ENCODE measurements around the gene SERPING1.

Gene SERPING1

DNA sequence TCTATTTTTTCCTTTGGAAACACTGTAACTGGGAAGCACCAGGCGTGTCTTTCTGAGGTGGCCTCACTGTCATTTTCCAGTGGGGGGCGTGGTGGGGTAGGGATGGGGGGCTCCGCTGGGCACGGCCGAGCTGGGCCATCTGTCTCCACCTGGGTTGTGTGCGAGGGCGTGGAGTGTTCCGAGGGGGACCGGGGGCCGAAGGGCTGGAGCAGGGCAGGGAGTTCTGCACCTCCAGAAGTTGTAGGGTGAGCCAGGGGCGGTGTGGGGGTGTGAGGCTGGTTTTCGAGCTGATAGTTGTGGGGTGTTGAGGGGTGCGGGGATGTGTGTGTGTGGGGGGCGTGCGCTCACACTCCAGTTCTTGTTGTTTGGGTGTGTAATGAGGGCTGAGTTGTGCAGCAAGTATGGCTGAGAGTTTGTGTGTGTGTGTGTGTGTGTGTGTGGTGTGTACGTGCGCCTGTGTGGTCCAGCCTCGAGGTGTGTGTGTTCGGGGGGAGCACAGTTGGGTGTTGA, 41.4 kb downstream of the SERPING1 start:
- in situ Hi-C loops (cut with MboI; ENCODE audit: low sequenced_read_pairs, unreplicated experiment): no loop called here
- TF ChIP-seq, protein P1, sequence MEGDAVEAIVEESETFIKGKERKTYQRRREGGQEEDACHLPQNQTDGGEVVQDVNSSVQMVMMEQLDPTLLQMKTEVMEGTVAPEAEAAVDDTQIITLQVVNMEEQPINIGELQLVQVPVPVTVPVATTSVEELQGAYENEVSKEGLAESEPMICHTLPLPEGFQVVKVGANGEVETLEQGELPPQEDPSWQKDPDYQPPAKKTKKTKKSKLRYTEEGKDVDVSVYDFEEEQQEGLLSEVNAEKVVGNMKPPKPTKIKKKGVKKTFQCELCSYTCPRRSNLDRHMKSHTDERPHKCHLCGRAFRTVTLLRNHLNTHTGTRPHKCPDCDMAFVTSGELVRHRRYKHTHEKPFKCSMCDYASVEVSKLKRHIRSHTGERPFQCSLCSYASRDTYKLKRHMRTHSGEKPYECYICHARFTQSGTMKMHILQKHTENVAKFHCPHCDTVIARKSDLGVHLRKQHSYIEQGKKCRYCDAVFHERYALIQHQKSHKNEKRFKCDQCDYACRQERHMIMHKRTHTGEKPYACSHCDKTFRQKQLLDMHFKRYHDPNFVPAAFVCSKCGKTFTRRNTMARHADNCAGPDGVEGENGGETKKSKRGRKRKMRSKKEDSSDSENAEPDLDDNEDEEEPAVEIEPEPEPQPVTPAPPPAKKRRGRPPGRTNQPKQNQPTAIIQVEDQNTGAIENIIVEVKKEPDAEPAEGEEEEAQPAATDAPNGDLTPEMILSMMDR (IDR thresholded peaks at IDR 0.05; ENCODE audit: borderline replicate concordance, control extremely low read depth, extremely low read depth, insufficient read depth, missing control alignments): no peak
- peak; percentile 58 for DNase-seq (ENCODE audit: low spot score)

DNA sequence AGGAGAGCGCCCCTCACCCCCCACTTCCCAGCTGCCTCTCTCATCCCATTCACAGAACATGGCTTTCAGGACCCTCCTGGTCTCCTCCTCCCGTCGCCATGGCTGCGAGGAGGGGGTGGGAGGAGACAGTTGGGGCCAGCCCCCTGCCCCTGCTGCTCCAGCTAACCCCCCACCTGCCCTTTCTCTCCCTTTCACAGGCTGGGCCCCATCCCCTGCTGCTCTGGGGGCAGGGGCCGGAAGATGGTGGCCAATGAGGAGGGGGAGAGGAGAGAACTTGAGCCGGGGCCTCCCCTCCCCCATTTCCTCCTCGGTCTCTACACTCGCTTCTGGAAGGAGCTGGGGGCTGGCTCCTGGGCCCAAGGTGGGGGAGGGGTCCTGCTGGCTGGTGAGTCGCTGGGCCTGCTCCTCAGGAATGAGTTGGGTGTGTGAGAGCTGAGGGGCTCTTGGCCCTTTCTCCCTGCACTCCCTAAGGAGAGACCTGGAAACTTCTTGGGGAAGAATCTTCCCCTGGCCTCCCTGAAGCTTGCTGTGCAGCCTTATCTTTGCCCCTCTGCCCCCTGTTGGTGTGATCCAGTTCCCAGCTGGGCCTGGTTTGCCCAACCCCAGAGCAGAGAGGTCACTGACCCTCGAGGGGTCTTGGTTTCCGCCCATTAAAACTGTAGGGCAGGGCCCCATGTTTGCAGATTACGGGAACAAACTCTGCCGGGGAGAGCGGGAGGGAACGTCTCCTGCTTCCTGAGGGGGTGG, 42.0 kb downstream of the SERPING1 start:
- DNase-seq (ENCODE audit: low spot score): no peak
- TF ChIP-seq, protein P1 (IDR thresholded peaks at IDR 0.05; ENCODE audit: borderline replicate concordance, control extremely low read depth, extremely low read depth, insufficient read depth, missing control alignments): no peak
- in situ Hi-C loops (cut with MboI; ENCODE audit: low sequenced_read_pairs, unreplicated experiment): loop anchor here (5.0 to 10.0 kb wide), 2 partner anchors 72 to 145 kb away; partner anchors contain the start of gene UBE2L6

DNA sequence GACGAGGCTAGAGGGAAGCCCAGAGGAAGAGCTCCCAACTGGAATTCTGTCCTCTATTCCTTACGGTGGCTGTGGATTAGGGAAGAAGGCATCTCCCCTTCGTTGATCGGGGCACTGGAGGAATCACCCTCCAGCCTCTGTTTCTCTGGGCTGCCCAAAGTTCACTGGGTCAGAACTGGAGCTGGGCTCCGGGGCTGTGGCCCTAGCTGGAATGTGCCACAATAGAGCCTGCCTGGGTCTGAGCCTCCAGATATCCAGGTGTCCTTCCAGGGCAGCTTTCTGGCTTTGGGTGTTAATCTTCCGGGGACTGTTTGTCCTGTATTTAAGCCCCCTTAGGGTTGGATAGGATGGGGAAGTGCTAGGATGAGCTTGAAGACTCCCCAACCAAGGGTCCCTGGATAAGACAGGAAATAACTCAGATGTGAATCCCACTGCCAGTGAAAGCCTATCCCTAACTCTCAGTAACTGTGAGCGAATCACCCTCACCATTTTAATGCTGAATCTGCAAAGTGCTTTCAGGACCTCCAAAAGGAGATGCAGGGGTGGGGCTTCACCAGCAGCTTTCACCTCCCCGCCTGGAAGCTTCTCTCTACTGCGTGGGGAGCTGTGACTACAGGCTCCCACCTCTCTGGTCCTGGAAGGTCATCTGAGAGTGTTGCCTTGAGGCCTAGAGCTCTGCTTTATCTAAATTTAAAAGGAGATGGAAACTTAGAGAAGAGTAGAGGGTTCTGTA, 42.7 kb downstream of the SERPING1 start:
- TF ChIP-seq, protein P1 (IDR thresholded peaks at IDR 0.05; ENCODE audit: borderline replicate concordance, control extremely low read depth, extremely low read depth, insufficient read depth, missing control alignments): no peak
- in situ Hi-C loops (cut with MboI; ENCODE audit: low sequenced_read_pairs, unreplicated experiment): loop anchor here (5.0 to 10.0 kb wide), 2 partner anchors 73 to 145 kb away; partner anchors contain the start of gene UBE2L6
- no peak for DNase-seq (ENCODE audit: low spot score)

DNA sequence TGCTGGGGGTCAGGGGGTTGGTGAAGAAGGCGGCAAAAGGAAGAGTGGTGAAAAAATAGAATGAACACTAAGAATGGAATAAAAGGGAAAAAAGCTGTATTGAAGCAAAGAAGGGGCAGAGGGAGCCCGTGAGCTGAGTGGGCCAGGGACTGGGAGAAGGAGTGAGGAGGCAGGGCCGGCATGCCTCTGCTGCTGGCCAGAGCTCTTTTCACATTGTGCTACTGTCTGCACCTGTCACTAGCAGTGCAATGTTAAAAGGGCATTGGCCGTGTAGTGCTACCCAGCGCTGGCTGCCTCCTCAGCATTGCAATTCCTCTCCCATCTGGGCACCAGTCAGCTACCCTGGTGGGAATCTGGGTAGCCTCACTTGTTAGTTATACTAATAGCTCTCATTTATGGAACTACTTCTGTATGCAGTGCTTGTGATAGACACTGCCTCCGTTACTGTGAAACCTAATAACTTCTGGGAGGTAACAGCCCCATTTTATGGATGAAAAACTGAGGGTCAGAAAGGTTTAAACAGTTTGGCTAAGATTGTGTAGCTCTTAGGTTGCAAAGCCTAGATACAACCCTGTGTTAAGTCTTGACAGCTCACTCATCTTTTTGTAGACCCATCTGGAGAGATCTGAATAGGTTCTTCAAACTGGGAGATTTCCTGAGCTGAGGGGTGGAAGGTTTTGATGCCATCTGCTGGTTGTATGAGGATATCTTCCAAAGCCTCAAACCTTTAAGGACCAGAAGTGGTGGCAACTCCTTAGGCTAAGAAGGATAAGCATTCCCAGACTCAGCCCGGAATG, 43.7 kb downstream of the SERPING1 start:
- peak; percentile 71 for DNase-seq (ENCODE audit: low spot score)
- in situ Hi-C loops (cut with MboI; ENCODE audit: low sequenced_read_pairs, unreplicated experiment): loop anchor here (5.0 to 10.0 kb wide), 2 partner anchors 74 to 146 kb away; partner anchors contain the start of gene UBE2L6
- TF ChIP-seq, protein P1 (IDR thresholded peaks at IDR 0.05; ENCODE audit: borderline replicate concordance, control extremely low read depth, extremely low read depth, insufficient read depth, missing control alignments): peak; percentile 41

DNA sequence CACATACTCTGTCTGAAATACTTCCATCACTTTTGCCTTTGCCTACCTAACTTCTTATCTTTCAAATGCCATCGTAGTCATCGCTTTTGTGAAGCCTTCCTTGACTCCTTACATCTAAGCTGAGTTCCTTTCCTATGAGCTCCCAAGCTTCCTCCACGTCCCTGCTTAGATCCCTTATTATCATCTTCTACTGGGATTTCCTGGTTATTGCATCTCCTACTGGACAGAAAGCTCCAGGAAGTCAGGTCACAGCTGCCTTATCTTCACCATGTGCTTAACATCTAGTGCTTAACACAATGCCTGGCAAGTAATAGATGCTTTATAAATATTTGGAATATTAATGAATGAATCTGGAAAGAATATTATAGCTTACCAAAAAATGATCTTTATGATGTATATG, 46.3 kb downstream of the SERPING1 start:
- in situ Hi-C loops (cut with MboI; ENCODE audit: low sequenced_read_pairs, unreplicated experiment): loop anchor here (5.0 to 10.0 kb wide), 2 partner anchors 77 to 149 kb away; partner anchors contain the start of gene UBE2L6
- TF ChIP-seq, protein P1 (IDR thresholded peaks at IDR 0.05; ENCODE audit: borderline replicate concordance, control extremely low read depth, extremely low read depth, insufficient read depth, missing control alignments): no peak
- DNase-seq (ENCODE audit: low spot score): no peak

Measured in GM13976 (cell line).